GM12878 (cell line): ENCODE measurements around the gene TRABD2A. TPM values are rescaled to one million over a fixed set of nuclear protein-coding genes. Genes with fewer than 3 reads are reported as not detected.

ENCODE experiments used
- ATAC-seq: fragments of 200-7000 bp; cut with Tn5 transposase; 3 replicates; pipeline ENCODE4 v1.9.1; 2020; ENCODE audit warnings: mild to moderate bottlenecking, moderate library complexity
- BruUV-seq: library from RNA; stranded (reverse); fragments of 400-500 nt; replicated peaks from 2 replicates; lab custom pipeline; 2021; lab: Mats Ljungman, UMichigan
- CTCF ChIA-PET: fragments of 300-600 bp; sonication (Branson Sonifier 250); formaldehyde crosslinking; extraction: SDS; loops from one replicate; lab custom pipeline; 2021; ENCODE audit warnings: inconsistent platforms; lab: Yijun Ruan, JAX
- POLR2A ChIA-PET: fragments of 350-600 bp; formaldehyde crosslinking; extraction: SDS; loops from one replicate; lab custom pipeline; 2021; ENCODE audit warnings: inconsistent platforms; lab: Charles Lee
- RAD21 ChIA-PET: fragments of 300-600 bp; sonication (Branson Sonifier 250); formaldehyde crosslinking; loops from one replicate; lab custom pipeline; 2023; ENCODE audit warnings: antibody characterized with exemption; ENCODE audit not compliant: unreplicated experiment; lab: Charles Lee
- SMC1A ChIA-PET: fragments of 300-600 bp; sonication (Branson Sonifier 250); formaldehyde crosslinking; loops from one replicate; lab custom pipeline; 2023; ENCODE audit not compliant: unreplicated experiment, uncharacterized antibody; lab: Charles Lee
- DNase-seq: peaks from one replicate; pipeline ENCODE4 v3.0.0-alpha.2; 2011; ENCODE audit warnings: low read depth, low spot score
- FAIRE-seq: peaks from 3 replicates; lab custom pipeline; 2011; peaks lifted over from hg19 to GRCh38; lab: Jason Lieb, UNC
- H2AFZ ChIP-seq: 2 replicates; pipeline ENCODE4 v1.6.0; 2011; ENCODE audit warnings: low read depth, low read length, control low read depth; ENCODE audit not compliant: control insufficient read depth
- H3K27ac ChIP-seq: 2 replicates; pipeline ENCODE4 v1.5.1; 2011; ENCODE audit warnings: control low read depth; ENCODE audit not compliant: control insufficient read depth, insufficient read depth
- H3K27me3 ChIP-seq, 2 experiments: replicated peaks in 1 of 2; 2 replicates each; pipeline versions ENCODE4 v1.6.0 to v1.6.1; 2011; ENCODE audit warnings: low read length in 1 of 2; ENCODE audit not compliant: control insufficient read depth in 2 of 2, insufficient read depth in 2 of 2
- H3K36me3 ChIP-seq, 2 experiments: 2 replicates each; pipeline ENCODE4 v1.5.1; 2011; ENCODE audit warnings: low read length in 1 of 2; ENCODE audit not compliant: control insufficient read depth in 2 of 2, insufficient read depth in 2 of 2
- H3K4me1 ChIP-seq: 2 replicates; pipeline ENCODE4 v1.6.1; 2011; ENCODE audit warnings: mild to moderate bottlenecking, low read length, moderate library complexity, mixed read lengths; ENCODE audit not compliant: control insufficient read depth, insufficient read depth
- H3K4me2 ChIP-seq: 2 replicates; pipeline ENCODE4 v1.6.0; 2011; ENCODE audit warnings: control low read depth; ENCODE audit not compliant: control insufficient read depth, insufficient read depth
- H3K4me3 ChIP-seq: fragments of 200-600 bp; sonication (generic); 2 replicates; pipeline ENCODE4 v1.5.1; 2016
- H3K79me2 ChIP-seq: 2 replicates; pipeline ENCODE4 v1.6.0; 2011; ENCODE audit warnings: low read length; ENCODE audit not compliant: control insufficient read depth, insufficient read depth
- H3K9ac ChIP-seq: 2 replicates; pipeline ENCODE4 v1.8.0; 2011; ENCODE audit warnings: low read length, control low read depth, mixed read lengths; ENCODE audit not compliant: control insufficient read depth, insufficient read depth
- H3K9me3 ChIP-seq: replicated peaks from 3 replicates; pipeline ENCODE4 v1.5.1; 2011; ENCODE audit warnings: mild to moderate bottlenecking, low read length; ENCODE audit not compliant: control insufficient read depth, insufficient read depth
- H4K20me1 ChIP-seq: 2 replicates; pipeline ENCODE4 v1.6.0; 2011; ENCODE audit not compliant: control insufficient read depth, insufficient read depth
- ASH2L ChIP-seq: fragments of 300-600, 200-600 bp; sonication (generic); IDR thresholded peaks from 2 replicates; pipeline ENCODE4 v1.6.1; 2017; ENCODE audit warnings: low read depth, mild to moderate bottlenecking, borderline replicate concordance
- CTCF ChIP-seq, 3 experiments: IDR thresholded peaks in 2 of 3; conservative IDR thresholded peaks in 1 of 3; 2 replicates each; pipeline ENCODE4 v1.5.1; 2011; ENCODE audit warnings: low read depth in 3 of 3, low read length in 3 of 3, mild to moderate bottlenecking in 3 of 3, control low read depth in 2 of 3, moderate library complexity in 2 of 3, inconsistent platforms in 1 of 3, mixed read lengths in 1 of 3; ENCODE audit not compliant: control insufficient read depth in 2 of 3, insufficient read depth in 1 of 3; ENCODE audit errors: extremely low read depth in 1 of 3
- EP300 ChIP-seq, 2 experiments: fragments of 150-350 bp in 1 of 2; IDR thresholded peaks; 2 replicates each; pipeline ENCODE4 v1.6.1; 2011 to 2012; ENCODE audit warnings: low read depth in 2 of 2, low read length in 2 of 2, borderline replicate concordance in 1 of 2, improper control_type of control experiment in 1 of 2, inconsistent platforms in 1 of 2; ENCODE audit not compliant: control insufficient read depth in 1 of 2
- MTA3 ChIP-seq: IDR thresholded peaks from 2 replicates; pipeline ENCODE4 v1.6.1; 2012; ENCODE audit warnings: low read length, inconsistent platforms, borderline replicate concordance
- NFXL1 ChIP-seq: fragments of 450-650 bp; IDR thresholded peaks from 2 replicates; pipeline ENCODE4 v1.6.1; 2017; ENCODE audit warnings: antibody characterized with exemption, mild to moderate bottlenecking, borderline replicate concordance
- RB1 ChIP-seq: fragments of 450-650 bp; formaldehyde crosslinking; IDR thresholded peaks from 2 replicates; pipeline ENCODE4 v1.6.1; 2017; ENCODE audit warnings: mild to moderate bottlenecking, borderline replicate concordance
- RELB ChIP-seq: fragments of 450-650 bp; IDR thresholded peaks from 2 replicates; pipeline ENCODE4 v1.6.1; 2017; ENCODE audit warnings: low read depth, mild to moderate bottlenecking, moderate library complexity
- SPI1 ChIP-seq: IDR thresholded peaks from 2 replicates; pipeline ENCODE4 v1.6.1; 2011; ENCODE audit warnings: low read depth, mild to moderate bottlenecking, low read length, moderate library complexity, borderline replicate concordance; ENCODE audit not compliant: insufficient read depth
- SREBF2 ChIP-seq: IDR thresholded peaks from 2 replicates; pipeline ENCODE4 v1.6.1; 2012; ENCODE audit warnings: mild to moderate bottlenecking, low read length
- SUPT20H ChIP-seq: IDR thresholded peaks from 2 replicates; pipeline ENCODE4 v1.6.1; 2011; ENCODE audit warnings: low read depth, mild to moderate bottlenecking, low read length, moderate library complexity, borderline replicate concordance; ENCODE audit not compliant: control insufficient read depth
- WGBS: methylation state at CpG from one replicate; pipeline ENCODE4 v1.1.6; 2016; ENCODE audit warnings: low lambda C conversion rate; ENCODE audit not compliant: insufficient replicate concordance, insufficient coverage; ENCODE audit errors: missing lambda C conversion rate; 5-methylcytosine and 5-hydroxymethylcytosine counted together
- in situ Hi-C: fragments of 300-500 bp; cut with MboI; formaldehyde crosslinking; loops from 9 replicates; pipeline ENCODE4 v1.14.3; 2018; ENCODE audit warnings: mixed read lengths
- intact Hi-C: fragments of 100-400 bp; cut with micrococcal nuclease; formaldehyde crosslinking; loops from one replicate; pipeline ENCODE4 v1.14.2; 2022; ENCODE audit not compliant: unreplicated experiment
- polyA plus RNA-seq, 11 experiments: library from polyadenylated mRNA; depleted of rRNA in 4 of 11; unstranded in 6 of 11; stranded (reverse) in 5 of 11; fragments of >200 nt; fragmentation: Nextera tagmentation in 4 of 11; fragmentation: Illumina TruSeq in 1 of 11; extraction: Ambion mirVana in 4 of 11; extraction: Trizol in 1 of 11; gene quantifications; 1 replicate in 1 of 11; 2 replicates in 10 of 11; pipeline versions ENCODE4 v1.2.1 to v1.2.3, GENCODE V29; 2011 to 2016; ENCODE audit warnings: inconsistent platforms in 2 of 11, missing spikeins in 2 of 11, low read depth in 1 of 11
- total RNA-seq, 4 experiments: library from RNA; depleted of rRNA in 3 of 4; stranded (reverse); fragments of >200 nt in 3 of 4; fragmentation: Illumina TruSeq in 1 of 4; extraction: Trizol in 1 of 4; gene quantifications; 2 replicates each; pipeline versions ENCODE4 v1.2.1 to v1.2.3, GENCODE V29; 2013 to 2021

Gene TRABD2A
- total and polyA plus RNA-seq, 10 of the 15 experiments (the other 5 are each of a cell fraction or from before 2014, with no cell fraction given) = 1.4 to 7.6 (median 4.1) TPM

- in situ Hi-C loops = no loop called here
- BruUV-seq = no TSS peak
- intact Hi-C loops = no loop called here
- ChIA-PET SMC1A (interaction anchor here (0.7 to 2.3 kb wide), 2 partner anchors 22 kb away, joined by 3 to 16 read pairs; partner anchors contain the start of gene TRABD2A), RAD21 (interaction anchor here (1.0 to 1.5 kb wide), 2 partner anchors 13 to 28 kb away, joined by 3 read pairs; no protein-coding TSS in a partner anchor), CTCF (interaction anchor here (1.6 to 4.1 kb wide), 4 partner anchors 14 to 23 kb away, joined by 3 to 18 read pairs (median 6); no protein-coding TSS in a partner anchor), POLR2A (interaction anchor here (1.1 to 1.5 kb wide), 2 partner anchors 14 to 16 kb away, joined by 4 to 5 read pairs; no protein-coding TSS in a partner anchor)
- H3K9ac ChIP-seq = no peak overlapping the region
- no peaks in the 10 kb centered on the region for H4K20me1 ChIP-seq
- WGBS = 92% methylated on average over 4 of the region's 4 CpGs
- no peak overlapping the region for H3K4me3 ChIP-seq
- peaks cover 20% of the 10 kb centered on the region for H3K79me2 ChIP-seq
- no peaks in the 10 kb centered on the region for H3K36me3 ChIP-seq
- FAIRE-seq (no peak), DNase-seq (no peak), ATAC-seq (no peak)
- peaks cover 23% of the 10 kb centered on the region for H3K4me1 ChIP-seq
- no peak overlapping the region for H3K27ac ChIP-seq
- H3K9me3 ChIP-seq = no peaks in the 10 kb centered on the region; the same call in 2 of the 3 replicates
- H3K4me2 ChIP-seq = no peak overlapping the region
- H3K27me3 ChIP-seq = no peaks in the 10 kb centered on the region
- TF ChIP-seq RB1 = no peak
- no peak for TF ChIP-seq MTA3
- TF ChIP-seq RELB = no peak
- TF ChIP-seq NFXL1 = no peak
- no peak for TF ChIP-seq EP300 (IDR thresholded peaks at IDR 0.05; ENCODE audit: borderline replicate concordance in 1 of 2, control insufficient read depth in 1 of 2, low read depth in 2 of 2, low read length in 2 of 2)
- no peak for TF ChIP-seq SPI1
- no peak for TF ChIP-seq CTCF (IDR thresholded peaks at IDR 0.05 in 2 of 3, conservative IDR thresholded peaks at IDR 0.05 in 1 of 3; ENCODE audit: control insufficient read depth in 2 of 3, extremely low read depth in 1 of 3, insufficient read depth in 1 of 3, low read depth in 3 of 3, low read length in 3 of 3)
- no peak for TF ChIP-seq SUPT20H
- TF ChIP-seq SREBF2 = no peak
- TF ChIP-seq ASH2L = no peak
- no peak overlapping the region for H2AFZ ChIP-seq
Measured at GRCh38 chr2:84902526-84902925, 21.6 kb upstream of the TRABD2A start.
